Measurements from ENCODE around the gene IGLL1. TPM values are rescaled to one million over a fixed set of nuclear protein-coding genes. Genes with fewer than 3 reads are reported as not detected.
"Not testable (repeated sequence)": the region's sequence is repeated elsewhere in the genome, so short reads cannot be mapped to it uniquely, and the experiment has no call there.

Gene IGLL1
- total and polyA plus RNA-seq, 4 donors = 17.4 TPM; not detected in 3

GRCh38 chr22:23598805-23599518 lies 18.9 kb upstream of the IGLL1 start:
- DNase-seq (ENCODE audit: low spot score) = no peak

GRCh38 chr22:23597576-23598268 lies 17.6 kb upstream of the IGLL1 start:
- H3K27ac ChIP-seq (ENCODE audit: low read depth in 1 of 2, low read length in 2 of 2); H3K36me3 ChIP-seq (ENCODE audit: control insufficient read depth in 4 of 4, insufficient read depth in 3 of 4, low read depth in 1 of 4, low read length in 3 of 4); H3K9ac ChIP-seq (ENCODE audit: low read depth in 1 of 2, low read length in 2 of 2); H3K9me3 ChIP-seq (ENCODE audit: control insufficient read depth in 4 of 4, low read length in 3 of 4); H3K4me1 ChIP-seq (ENCODE audit: control insufficient read depth in 4 of 4, insufficient read depth in 4 of 4, low read length in 3 of 4); H3K4me3 ChIP-seq (ENCODE audit: low read depth in 1 of 3, low read length in 3 of 3); H3K27me3 ChIP-seq (ENCODE audit: control insufficient read depth in 4 of 4, insufficient read depth in 4 of 4, low read length in 3 of 4); DNase-seq (ENCODE audit: low spot score): not testable (repeated sequence)
- 88% methylated on average over 5 of the region's 7 CpGs for WGBS

More at GRCh38 chr22:23598805-23599518, 18.9 kb upstream of the IGLL1 start:
- no peaks in the 10 kb centered on the region for H3K4me1 ChIP-seq (ENCODE audit: control insufficient read depth in 4 of 4, insufficient read depth in 4 of 4, low read length in 3 of 4)
- TF ChIP-seq RXRA (IDR thresholded peaks at IDR 0.05) (no peak), FOXA1 (IDR thresholded peaks at IDR 0.05) (no peak), RAD21 (IDR thresholded peaks at IDR 0.05) (no peak), HNF4A (conservative IDR thresholded peaks at IDR 0.05) (no peak), TAF1 (conservative IDR thresholded peaks at IDR 0.05) (no peak), HNF4G (IDR thresholded peaks at IDR 0.05) (no peak), MAX (IDR thresholded peaks at IDR 0.05) (no peak), YY1 (IDR thresholded peaks at IDR 0.05) (no peak), SP1 (IDR thresholded peaks at IDR 0.05) (no peak), ATF3 (IDR thresholded peaks at IDR 0.05) (no peak), JUND (IDR thresholded peaks at IDR 0.05) (no peak), EGR1 (IDR thresholded peaks at IDR 0.05; ENCODE audit: low read depth in 2 of 2) (no peak), GABPA (IDR thresholded peaks at IDR 0.05 in 1 of 2, conservative IDR thresholded peaks at IDR 0.05 in 1 of 2) (no peak), FOXA2 (IDR thresholded peaks at IDR 0.05) (no peak)
- TF ChIP-seq, protein P1, sequence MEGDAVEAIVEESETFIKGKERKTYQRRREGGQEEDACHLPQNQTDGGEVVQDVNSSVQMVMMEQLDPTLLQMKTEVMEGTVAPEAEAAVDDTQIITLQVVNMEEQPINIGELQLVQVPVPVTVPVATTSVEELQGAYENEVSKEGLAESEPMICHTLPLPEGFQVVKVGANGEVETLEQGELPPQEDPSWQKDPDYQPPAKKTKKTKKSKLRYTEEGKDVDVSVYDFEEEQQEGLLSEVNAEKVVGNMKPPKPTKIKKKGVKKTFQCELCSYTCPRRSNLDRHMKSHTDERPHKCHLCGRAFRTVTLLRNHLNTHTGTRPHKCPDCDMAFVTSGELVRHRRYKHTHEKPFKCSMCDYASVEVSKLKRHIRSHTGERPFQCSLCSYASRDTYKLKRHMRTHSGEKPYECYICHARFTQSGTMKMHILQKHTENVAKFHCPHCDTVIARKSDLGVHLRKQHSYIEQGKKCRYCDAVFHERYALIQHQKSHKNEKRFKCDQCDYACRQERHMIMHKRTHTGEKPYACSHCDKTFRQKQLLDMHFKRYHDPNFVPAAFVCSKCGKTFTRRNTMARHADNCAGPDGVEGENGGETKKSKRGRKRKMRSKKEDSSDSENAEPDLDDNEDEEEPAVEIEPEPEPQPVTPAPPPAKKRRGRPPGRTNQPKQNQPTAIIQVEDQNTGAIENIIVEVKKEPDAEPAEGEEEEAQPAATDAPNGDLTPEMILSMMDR (IDR thresholded peaks at IDR 0.05; ENCODE audit: low read depth, low read length, missing input control) = no peak
- TF ChIP-seq, protein P2, sequence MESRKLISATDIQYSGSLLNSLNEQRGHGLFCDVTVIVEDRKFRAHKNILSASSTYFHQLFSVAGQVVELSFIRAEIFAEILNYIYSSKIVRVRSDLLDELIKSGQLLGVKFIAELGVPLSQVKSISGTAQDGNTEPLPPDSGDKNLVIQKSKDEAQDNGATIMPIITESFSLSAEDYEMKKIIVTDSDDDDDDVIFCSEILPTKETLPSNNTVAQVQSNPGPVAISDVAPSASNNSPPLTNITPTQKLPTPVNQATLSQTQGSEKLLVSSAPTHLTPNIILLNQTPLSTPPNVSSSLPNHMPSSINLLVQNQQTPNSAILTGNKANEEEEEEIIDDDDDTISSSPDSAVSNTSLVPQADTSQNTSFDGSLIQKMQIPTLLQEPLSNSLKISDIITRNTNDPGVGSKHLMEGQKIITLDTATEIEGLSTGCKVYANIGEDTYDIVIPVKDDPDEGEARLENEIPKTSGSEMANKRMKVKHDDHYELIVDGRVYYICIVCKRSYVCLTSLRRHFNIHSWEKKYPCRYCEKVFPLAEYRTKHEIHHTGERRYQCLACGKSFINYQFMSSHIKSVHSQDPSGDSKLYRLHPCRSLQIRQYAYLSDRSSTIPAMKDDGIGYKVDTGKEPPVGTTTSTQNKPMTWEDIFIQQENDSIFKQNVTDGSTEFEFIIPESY (IDR thresholded peaks at IDR 0.05) = no peak
- no peaks in the 10 kb centered on the region for H3K9me3 ChIP-seq (ENCODE audit: control insufficient read depth in 4 of 4, low read length in 3 of 4)
- no peak overlapping the region for H3K27ac ChIP-seq (ENCODE audit: low read depth in 1 of 2, low read length in 2 of 2)
- H3K36me3 ChIP-seq (ENCODE audit: control insufficient read depth in 4 of 4, insufficient read depth in 3 of 4, low read depth in 1 of 4, low read length in 3 of 4) = no peaks in the 10 kb centered on the region
- WGBS = 94% methylated on average over 9 of the region's 9 CpGs
- no peaks in the 10 kb centered on the region for H3K27me3 ChIP-seq (ENCODE audit: control insufficient read depth in 4 of 4, insufficient read depth in 4 of 4, low read length in 3 of 4)
- H3K9ac ChIP-seq (ENCODE audit: low read depth in 1 of 2, low read length in 2 of 2) = no peak overlapping the region
- no peak overlapping the region for H3K4me3 ChIP-seq (ENCODE audit: low read depth in 1 of 3, low read length in 3 of 3)

DNA sequence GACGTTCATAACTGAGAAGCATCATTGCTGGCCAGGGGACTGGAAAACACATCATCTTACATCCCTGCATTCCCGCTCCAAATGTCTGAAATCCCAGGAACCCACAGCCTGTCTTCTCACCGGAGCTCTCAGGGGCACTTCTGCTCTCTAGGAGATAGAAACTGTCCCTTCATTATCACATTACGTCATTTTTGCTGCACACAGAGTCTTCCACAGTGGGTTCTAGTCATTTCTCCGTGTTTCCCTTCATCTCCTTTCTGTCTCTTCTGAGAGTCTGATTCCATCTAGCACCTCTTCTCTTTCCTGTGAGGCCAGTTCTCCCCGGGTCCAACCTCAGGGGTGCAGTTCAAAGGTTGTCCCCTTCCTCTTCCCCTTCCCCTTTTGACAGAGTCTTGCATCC lies 15.8 kb upstream of the IGLL1 start:
- not testable (repeated sequence) for H3K36me3 ChIP-seq (ENCODE audit: control insufficient read depth in 4 of 4, insufficient read depth in 3 of 4, low read depth in 1 of 4, low read length in 3 of 4); H3K4me1 ChIP-seq (ENCODE audit: control insufficient read depth in 4 of 4, insufficient read depth in 4 of 4, low read length in 3 of 4); H3K27ac ChIP-seq (ENCODE audit: low read depth in 1 of 2, low read length in 2 of 2); DNase-seq (ENCODE audit: low spot score); H3K4me3 ChIP-seq (ENCODE audit: low read depth in 1 of 3, low read length in 3 of 3); H3K27me3 ChIP-seq (ENCODE audit: control insufficient read depth in 4 of 4, insufficient read depth in 4 of 4, low read length in 3 of 4); H3K9me3 ChIP-seq (ENCODE audit: control insufficient read depth in 4 of 4, low read length in 3 of 4); H3K9ac ChIP-seq (ENCODE audit: low read depth in 1 of 2, low read length in 2 of 2)
- WGBS = 48% methylated on average over 6 of the region's 6 CpGs

All from liver (tissue), 9 donors.